Measurements from ENCODE around the gene SESN2.

DNA sequence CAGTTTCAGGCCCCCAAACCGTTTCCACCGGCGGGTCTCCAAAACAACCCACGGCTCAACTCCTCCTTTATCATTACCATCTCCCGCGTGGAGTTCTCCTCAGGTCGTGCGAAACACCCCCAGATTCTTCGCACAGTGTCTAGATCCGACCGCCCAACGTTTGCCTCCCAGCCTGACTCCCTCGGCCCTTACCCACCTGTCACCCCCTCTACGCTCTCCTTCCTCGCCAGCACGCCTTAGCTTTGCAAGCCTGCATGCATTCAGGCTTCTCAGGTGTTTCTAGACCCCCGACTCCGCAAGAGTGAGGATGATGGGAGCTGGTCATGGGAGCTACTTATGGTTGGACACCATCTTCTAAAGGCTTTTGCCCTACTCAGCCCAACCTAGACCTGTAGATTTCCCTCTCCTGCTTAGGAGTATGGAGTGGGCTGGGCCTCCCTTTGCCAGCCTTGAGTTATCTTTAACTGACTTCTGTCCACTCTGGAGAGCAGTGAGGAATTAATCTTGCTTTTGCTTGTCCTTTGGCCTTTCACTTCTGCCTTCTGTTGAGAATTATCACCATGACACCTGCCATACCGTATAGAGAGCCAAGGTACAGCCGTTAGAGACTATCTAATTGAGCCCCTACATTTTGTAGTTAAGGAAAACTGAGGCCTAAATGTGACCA lies 22.5 kb upstream of the SESN2 start:
- no peak for TF ChIP-seq POLR2A (IDR thresholded peaks at IDR 0.05)
- TF ChIP-seq, protein P1, sequence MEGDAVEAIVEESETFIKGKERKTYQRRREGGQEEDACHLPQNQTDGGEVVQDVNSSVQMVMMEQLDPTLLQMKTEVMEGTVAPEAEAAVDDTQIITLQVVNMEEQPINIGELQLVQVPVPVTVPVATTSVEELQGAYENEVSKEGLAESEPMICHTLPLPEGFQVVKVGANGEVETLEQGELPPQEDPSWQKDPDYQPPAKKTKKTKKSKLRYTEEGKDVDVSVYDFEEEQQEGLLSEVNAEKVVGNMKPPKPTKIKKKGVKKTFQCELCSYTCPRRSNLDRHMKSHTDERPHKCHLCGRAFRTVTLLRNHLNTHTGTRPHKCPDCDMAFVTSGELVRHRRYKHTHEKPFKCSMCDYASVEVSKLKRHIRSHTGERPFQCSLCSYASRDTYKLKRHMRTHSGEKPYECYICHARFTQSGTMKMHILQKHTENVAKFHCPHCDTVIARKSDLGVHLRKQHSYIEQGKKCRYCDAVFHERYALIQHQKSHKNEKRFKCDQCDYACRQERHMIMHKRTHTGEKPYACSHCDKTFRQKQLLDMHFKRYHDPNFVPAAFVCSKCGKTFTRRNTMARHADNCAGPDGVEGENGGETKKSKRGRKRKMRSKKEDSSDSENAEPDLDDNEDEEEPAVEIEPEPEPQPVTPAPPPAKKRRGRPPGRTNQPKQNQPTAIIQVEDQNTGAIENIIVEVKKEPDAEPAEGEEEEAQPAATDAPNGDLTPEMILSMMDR (IDR thresholded peaks at IDR 0.05) = no peak
